Activated T-helper 2 cell treated with anti-CD3 and anti-CD28 coated beads, Interferon-gamma antibody, Interleukin-2, Interleukin-4, amounts not matched to agents 10 μg/mL and 5 μg/mL and 100 μg/mL, durations not matched to agents 14 hours and 24 hours and 36 hours (primary cell): Measurements from ENCODE around the gene DNAJB12. TPM values are rescaled to one million over a fixed set of nuclear protein-coding genes. Genes with fewer than 3 reads are reported as not detected.
"Not testable (repeated sequence)": the region's sequence is repeated elsewhere in the genome, so short reads cannot be mapped to it uniquely, and the experiment has no call there.

Source experiments
- DNase-seq: peaks from one replicate; pipeline ENCODE4 v3.0.0; 2021; ENCODE audit warnings: low spot score
- H3K27ac Mint-ChIP-seq: one replicate; pipeline ENCODE4 v1.8.0; 2021; ENCODE audit warnings: mixed read lengths
- H3K27me3 Mint-ChIP-seq: one replicate; pipeline ENCODE4 v1.8.0; 2021; ENCODE audit warnings: low read depth, mixed read lengths
- H3K36me3 Mint-ChIP-seq: one replicate; pipeline ENCODE4 v1.8.0; 2021; ENCODE audit warnings: low read depth, mixed read lengths
- H3K4me1 Mint-ChIP-seq: one replicate; pipeline ENCODE4 v1.8.0; 2021; ENCODE audit warnings: low read depth, mixed read lengths
- H3K4me3 Mint-ChIP-seq: one replicate; pipeline ENCODE4 v1.8.0; 2021; ENCODE audit warnings: low read depth, mild to moderate bottlenecking, moderate library complexity, mixed read lengths
- H3K9me3 Mint-ChIP-seq: one replicate; pipeline ENCODE4 v1.8.0; 2021; ENCODE audit warnings: mixed read lengths
- intact Hi-C: fragments of 100-400 bp; cut with micrococcal nuclease; formaldehyde crosslinking; loops from one replicate; pipeline ENCODE4 v1.15.1; 2023
- total RNA-seq: library from RNA; stranded (reverse); gene quantifications from 2 replicates; pipeline ENCODE4 v1.2.3, GENCODE V29; 2022

Gene DNAJB12
- total RNA-seq, 1 donor from 2014 or later, result 34.0 TPM

DNA sequence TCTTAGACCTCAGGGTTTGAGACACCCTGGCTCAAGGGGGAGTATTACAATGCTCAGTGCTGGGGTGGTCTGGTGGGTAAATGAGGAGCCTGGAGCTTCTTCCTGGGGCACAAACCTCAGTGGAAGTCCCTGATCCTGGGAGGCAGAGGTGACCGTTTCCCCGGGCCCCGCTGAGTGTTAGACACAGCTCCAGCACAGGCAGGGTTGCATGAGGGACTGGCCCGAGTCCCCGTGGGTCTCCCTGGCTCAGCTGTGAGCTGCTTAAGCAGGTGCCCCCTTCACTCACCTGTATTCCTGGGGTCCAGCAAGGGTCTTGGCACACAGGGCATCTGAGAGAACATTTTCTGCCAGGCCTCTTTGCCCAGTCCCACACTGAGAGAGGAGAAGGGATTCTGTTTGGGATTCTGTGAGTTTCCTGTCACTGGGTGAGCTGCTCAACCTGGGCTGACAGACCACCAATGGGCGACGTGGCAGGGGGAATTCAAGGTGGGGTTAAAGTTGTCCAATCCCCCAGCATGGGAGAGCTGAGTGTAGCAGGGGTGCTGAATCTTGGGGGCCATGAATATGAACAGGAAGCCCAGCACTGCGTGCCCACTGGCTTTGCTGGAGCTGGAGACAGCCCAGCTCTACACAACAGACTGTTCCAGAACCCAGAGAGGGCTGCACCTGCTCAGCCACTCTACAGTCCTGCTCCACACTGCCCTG lies 51.1 kb downstream of the DNAJB12 start:
- H3K4me1 Mint-ChIP-seq, result peaks cover 49% of the 10 kb centered on the region
- DNase-seq, result no peak
- intact Hi-C loops, result no loop called here
- no peaks in the 10 kb centered on the region for H3K27me3 Mint-ChIP-seq
- no peaks in the 10 kb centered on the region for H3K36me3 Mint-ChIP-seq
- H3K27ac Mint-ChIP-seq, result peak overlapping the region; percentile 82
- no peak overlapping the region for H3K4me3 Mint-ChIP-seq
- no peaks in the 10 kb centered on the region for H3K9me3 Mint-ChIP-seq

- Mint-ChIP-seq H3K36me3 (peaks cover 4% of the 10 kb centered on the region), H3K4me1 (peaks cover 53% of the 10 kb centered on the region), H3K4me3 (peak overlapping the region; percentile 76), H3K27me3 (no peaks in the 10 kb centered on the region), H3K27ac (peak overlapping the region; percentile 98), H3K9me3 (no peaks in the 10 kb centered on the region)
- intact Hi-C loops, result no loop called here
- DNase-seq, result no peak
Observed at GRCh38 chr10:72298592-72299519, 55.9 kb downstream of the DNAJB12 start.

DNA sequence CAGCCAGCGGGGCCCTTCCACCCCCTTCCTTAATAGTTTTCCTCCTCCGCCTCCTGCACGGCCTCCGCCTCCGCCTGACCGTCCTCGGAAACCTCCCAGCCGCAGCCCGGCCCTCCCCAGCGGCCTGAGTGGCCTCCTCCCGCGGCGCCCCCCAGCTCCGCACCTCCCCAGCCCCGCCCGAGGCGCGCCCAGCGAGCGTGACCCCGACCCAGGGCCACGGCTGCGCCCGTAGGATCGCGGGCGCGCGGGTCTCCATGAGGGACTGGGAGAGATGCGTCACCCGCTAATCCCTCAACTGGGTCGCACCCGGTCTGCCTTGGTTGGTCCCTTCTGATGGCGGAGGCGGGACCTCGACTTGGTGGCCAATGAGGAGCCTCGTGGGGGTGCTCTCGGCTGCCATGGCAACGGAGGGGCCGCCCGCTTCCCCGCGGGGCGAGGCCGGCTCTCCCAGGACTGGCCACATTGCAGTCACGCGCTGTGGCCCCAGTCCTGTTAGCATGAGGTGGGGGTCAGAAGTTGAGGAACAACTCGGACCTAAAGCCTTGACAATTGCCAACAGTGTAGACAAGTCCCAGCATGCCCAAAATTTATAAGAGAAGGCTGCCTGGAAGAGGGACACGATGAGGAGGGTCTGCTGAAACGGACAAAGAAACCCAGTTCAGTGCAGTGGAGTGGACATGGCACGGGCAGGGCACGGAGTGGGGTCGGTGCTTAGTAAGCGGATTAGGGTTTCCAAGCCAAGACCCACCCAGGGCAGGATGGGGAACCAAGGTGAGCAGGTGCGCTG lies 56.7 kb downstream of the DNAJB12 start:
- H3K4me1 Mint-ChIP-seq, result peaks cover 50% of the 10 kb centered on the region
- H3K27me3 Mint-ChIP-seq, result no peaks in the 10 kb centered on the region
- peak overlapping the region; percentile 76 for H3K4me3 Mint-ChIP-seq
- intact Hi-C loops, result loop anchor here (1.0 kb wide), 6 partner anchors 7 to 80 kb away; partner anchors contain the start of gene DDIT4
- peaks cover 4% of the 10 kb centered on the region for H3K36me3 Mint-ChIP-seq
- peak overlapping the region; percentile 98 for H3K27ac Mint-ChIP-seq
- peak; percentile 91 for DNase-seq
- no peaks in the 10 kb centered on the region for H3K9me3 Mint-ChIP-seq

GRCh38 chr10:72297281-72297804 lies 57.4 kb downstream of the DNAJB12 start:
- Mint-ChIP-seq H3K9me3 (no peaks in the 10 kb centered on the region), H3K4me1 (peaks cover 56% of the 10 kb centered on the region), H3K27me3 (no peaks in the 10 kb centered on the region), H3K36me3 (peaks cover 4% of the 10 kb centered on the region), H3K4me3 (peak overlapping the region; percentile 76), H3K27ac (peak overlapping the region; percentile 98)
- intact Hi-C loops, result loop anchor here (1.0 kb wide), 6 partner anchors 8 to 79 kb away; partner anchors contain the start of gene DDIT4
- peak; percentile 96 for DNase-seq

GRCh38 chr10:72296829-72297280 lies 57.9 kb downstream of the DNAJB12 start:
- not testable (repeated sequence) for H3K9me3 Mint-ChIP-seq, H3K36me3 Mint-ChIP-seq, DNase-seq, H3K27me3 Mint-ChIP-seq
- H3K4me3 Mint-ChIP-seq, result peak overlapping the region; percentile 76
- H3K4me1 Mint-ChIP-seq, result peaks cover 61% of the 10 kb centered on the region
- intact Hi-C loops, result loop anchor here (1.0 kb wide), 7 partner anchors 8 to 79 kb away; partner anchors contain the start of gene DDIT4
- H3K27ac Mint-ChIP-seq, result peak overlapping the region; percentile 98

- intact Hi-C loops, result no loop called here
- Mint-ChIP-seq H3K27me3 (no peaks in the 10 kb centered on the region), H3K36me3 (peaks cover 4% of the 10 kb centered on the region), H3K9me3 (no peaks in the 10 kb centered on the region), H3K27ac (peak overlapping the region; percentile 98), H3K4me3 (peak overlapping the region; percentile 38), H3K4me1 (peaks cover 65% of the 10 kb centered on the region)
- DNase-seq, result no peak
Observed at GRCh38 chr10:72295330-72295910, 59.3 kb downstream of the DNAJB12 start.

DNA sequence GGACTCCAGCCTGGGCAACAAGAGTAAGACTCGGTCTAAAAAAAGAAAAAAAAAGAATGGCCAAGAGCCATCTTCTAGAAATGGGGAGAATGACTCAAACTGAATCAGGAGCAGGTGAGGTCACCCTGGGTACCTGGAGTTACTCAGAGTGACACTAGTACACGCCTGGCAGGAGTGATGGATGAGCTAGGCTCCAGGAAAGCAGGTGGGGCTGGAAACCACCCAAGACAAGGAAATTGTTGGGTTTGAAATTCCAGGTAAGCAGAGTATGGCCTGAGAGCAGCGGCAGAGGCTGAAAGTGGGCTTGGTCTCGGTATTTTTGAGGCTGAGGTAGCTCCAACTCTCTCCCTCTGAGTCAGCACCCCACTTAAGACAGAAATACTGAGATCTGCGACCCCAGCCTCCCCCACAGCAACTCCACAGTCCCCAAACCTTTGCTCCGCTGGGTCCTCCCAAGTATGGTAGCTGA lies 62.5 kb downstream of the DNAJB12 start:
- Mint-ChIP-seq H3K36me3 (peaks cover 4% of the 10 kb centered on the region), H3K4me3 (peak overlapping the region; percentile 17), H3K9me3 (no peaks in the 10 kb centered on the region), H3K27me3 (no peaks in the 10 kb centered on the region), H3K27ac (peak overlapping the region; percentile 78), H3K4me1 (peaks cover 55% of the 10 kb centered on the region)
- intact Hi-C loops, result loop anchor here (1.0 kb wide), 1 partner anchor 31 kb away; no protein-coding TSS in a partner anchor
- DNase-seq, result no peak

DNA sequence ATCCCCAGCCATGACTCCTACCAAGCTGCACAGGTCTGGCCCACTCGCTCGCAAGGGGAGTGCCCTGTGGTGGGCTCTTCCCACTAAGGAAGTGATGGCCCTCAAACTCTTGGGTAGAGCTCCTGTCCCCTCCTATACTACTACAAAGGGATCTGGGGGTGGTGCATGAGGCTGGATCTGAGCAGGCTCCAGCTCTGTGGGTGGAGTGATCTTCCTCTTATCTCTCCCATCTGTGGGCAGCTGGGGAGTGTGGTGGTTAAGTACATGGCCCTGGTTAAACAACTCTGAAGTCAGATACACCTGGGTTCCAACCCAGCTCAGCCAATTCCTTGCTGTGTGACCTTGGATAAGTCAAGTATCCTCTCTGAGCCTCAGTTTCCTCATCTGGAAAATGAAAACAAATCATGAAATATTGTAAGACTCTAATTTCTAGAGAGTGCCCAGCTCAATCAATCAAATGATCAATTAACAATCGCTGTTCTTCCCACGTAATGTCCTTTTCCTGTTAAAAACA lies 63.6 kb downstream of the DNAJB12 start:
- peak overlapping the region; percentile 78 for H3K27ac Mint-ChIP-seq
- DNase-seq, result peak; percentile 63
- H3K36me3 Mint-ChIP-seq, result no peaks in the 10 kb centered on the region
- no peaks in the 10 kb centered on the region for H3K27me3 Mint-ChIP-seq
- no peaks in the 10 kb centered on the region for H3K9me3 Mint-ChIP-seq
- H3K4me1 Mint-ChIP-seq, result peaks cover 54% of the 10 kb centered on the region
- H3K4me3 Mint-ChIP-seq, result no peak overlapping the region
- intact Hi-C loops, result loop anchor here (1.0 kb wide), 1 partner anchor 29 kb away; no protein-coding TSS in a partner anchor

DNA sequence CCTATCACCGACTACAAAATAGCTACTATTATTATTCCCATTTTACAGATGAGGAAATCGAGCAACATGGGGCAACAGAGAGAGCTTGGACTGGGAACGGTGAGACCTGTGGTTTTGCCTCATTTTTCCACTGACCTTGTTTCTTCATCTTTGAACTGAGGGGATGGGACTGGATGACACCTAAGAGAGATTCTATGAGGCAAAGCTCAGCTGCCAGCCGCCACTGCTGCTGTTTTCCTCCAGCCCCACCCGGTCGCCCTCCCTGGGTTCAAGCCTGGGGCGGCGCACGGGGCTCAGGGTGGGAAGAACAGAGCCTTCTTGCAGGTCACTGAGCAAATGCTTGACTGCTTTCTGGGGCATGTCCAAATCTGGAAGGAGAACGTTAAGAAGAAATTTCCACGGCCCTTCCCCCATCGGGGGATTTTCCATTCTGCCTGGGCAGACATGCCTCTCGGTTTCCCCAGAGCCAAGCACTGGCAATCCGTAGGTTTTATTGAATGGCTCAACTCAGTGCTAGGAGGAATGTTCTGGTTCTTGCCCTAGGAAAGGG lies 68.7 kb downstream of the DNAJB12 start:
- no peaks in the 10 kb centered on the region for H3K9me3 Mint-ChIP-seq

DNA sequence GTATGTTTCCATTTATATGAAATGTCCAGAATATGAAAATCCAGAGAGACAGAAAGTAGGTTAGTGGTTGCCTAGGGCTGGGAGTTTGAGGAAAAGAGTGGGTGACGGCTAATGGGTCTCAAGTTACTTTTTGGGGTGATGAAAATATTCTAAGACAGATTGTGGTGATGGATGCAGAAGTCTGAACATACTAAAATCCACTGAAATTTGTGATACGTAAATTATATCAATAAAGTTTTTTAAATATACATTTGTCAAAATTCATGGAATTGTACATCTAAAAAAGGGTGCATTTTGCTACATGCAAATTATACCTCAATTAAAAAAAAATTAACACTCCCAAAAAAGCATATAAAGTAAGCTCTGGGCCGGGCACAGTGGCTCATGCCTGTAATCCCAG lies 71.6 kb downstream of the DNAJB12 start:
- Mint-ChIP-seq H3K9me3 (no peaks in the 10 kb centered on the region), H3K27ac (no peak overlapping the region), H3K4me3 (no peak overlapping the region), H3K36me3 (no peaks in the 10 kb centered on the region), H3K4me1 (peaks cover 30% of the 10 kb centered on the region), H3K27me3 (no peaks in the 10 kb centered on the region)
- intact Hi-C loops, result no loop called here
- no peak for DNase-seq

More for the DNA sequence above, 68.7 kb downstream of the DNAJB12 start:
- Mint-ChIP-seq H3K27ac (peak overlapping the region; percentile 43), H3K27me3 (no peaks in the 10 kb centered on the region), H3K4me1 (peaks cover 30% of the 10 kb centered on the region), H3K4me3 (no peak overlapping the region), H3K36me3 (no peaks in the 10 kb centered on the region)
- intact Hi-C loops, result no loop called here
- no peak for DNase-seq
